ENCODE measurements around the gene TMX1.
A peak's percentile ranks its signal among the peaks of the same experiment; 100 is the strongest.
"Not testable (repeated sequence)": the region's sequence is repeated elsewhere in the genome, so short reads cannot be mapped to it uniquely, and the experiment has no call there.

Gene TMX1, protein sequence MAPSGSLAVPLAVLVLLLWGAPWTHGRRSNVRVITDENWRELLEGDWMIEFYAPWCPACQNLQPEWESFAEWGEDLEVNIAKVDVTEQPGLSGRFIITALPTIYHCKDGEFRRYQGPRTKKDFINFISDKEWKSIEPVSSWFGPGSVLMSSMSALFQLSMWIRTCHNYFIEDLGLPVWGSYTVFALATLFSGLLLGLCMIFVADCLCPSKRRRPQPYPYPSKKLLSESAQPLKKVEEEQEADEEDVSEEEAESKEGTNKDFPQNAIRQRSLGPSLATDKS

DNA sequence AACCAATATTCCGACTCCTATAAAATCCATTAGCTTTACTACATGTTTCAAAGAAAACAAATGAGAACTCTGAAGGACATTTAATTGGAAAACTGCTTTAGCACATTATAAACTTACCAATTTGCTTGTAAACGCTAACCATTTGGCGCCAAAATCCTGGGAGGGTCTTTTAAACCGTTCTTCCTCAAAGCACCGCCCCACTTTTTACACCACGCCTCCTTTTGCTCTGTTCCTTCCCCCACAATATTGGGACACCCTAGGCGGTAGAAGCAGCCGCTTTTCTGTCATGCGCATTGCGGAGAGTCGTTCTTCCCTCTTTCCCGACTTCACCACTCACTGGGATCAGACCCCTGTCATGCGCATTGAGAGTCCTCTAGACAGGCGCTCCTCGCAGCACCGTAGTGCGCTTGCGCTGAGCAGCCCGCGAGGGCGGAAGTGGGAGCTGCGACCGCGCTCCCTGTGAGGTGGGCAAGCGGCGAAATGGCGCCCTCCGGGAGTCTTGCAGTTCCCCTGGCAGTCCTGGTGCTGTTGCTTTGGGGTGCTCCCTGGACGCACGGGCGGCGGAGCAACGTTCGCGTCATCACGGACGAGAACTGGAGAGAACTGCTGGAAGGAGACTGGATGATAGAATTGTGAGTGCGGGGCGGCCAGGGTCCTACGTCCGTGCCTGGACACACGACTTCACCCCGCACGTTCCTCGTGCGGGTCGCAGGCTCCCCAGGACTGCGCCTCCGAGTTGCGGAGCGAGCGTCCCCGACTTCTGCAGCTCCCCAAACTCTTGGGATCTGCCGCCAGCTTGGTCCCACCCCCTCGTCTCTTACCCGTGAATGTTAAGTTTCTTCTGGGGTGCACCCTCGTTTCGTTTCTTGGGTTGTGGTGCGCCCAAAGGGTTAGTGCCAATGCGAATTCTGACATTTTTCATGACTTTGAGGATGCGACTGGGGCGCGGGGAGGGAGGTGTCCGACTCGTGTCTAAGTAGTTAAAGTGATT, at the start of gene TMX1:
TMX1 (plus strand) TSS at position 435 of the 991 bp plus-strand sequence; CDS start at position 481, 46 bp downstream.
- DNase-seq (ENCODE audit: low read depth in 2 of 3, low spot score in 1 of 3): peak; percentile 86 to 90 (median 86)

DNA sequence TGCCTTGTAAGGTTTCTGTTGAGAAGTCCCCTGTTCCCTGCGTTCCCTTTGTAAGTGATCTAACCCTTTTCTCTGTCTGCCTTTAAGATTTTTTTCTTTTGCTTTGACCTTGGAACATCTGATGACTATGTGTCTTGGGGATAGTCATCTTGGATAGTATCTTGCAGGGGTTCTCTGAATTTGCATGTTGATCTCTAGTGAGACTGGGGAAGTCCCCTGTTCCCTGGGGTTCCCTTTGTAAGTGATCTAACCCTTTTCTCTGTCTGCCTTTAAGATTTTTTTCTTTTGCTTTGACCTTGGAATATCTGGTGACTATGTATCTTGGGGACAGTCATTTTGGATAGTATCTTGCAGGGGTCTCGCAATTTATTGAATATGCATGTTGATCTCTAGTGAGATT, 38.2 kb upstream of the TMX1 start:
- no peak for DNase-seq (ENCODE audit: low read depth in 2 of 3, low spot score in 1 of 3)

DNA sequence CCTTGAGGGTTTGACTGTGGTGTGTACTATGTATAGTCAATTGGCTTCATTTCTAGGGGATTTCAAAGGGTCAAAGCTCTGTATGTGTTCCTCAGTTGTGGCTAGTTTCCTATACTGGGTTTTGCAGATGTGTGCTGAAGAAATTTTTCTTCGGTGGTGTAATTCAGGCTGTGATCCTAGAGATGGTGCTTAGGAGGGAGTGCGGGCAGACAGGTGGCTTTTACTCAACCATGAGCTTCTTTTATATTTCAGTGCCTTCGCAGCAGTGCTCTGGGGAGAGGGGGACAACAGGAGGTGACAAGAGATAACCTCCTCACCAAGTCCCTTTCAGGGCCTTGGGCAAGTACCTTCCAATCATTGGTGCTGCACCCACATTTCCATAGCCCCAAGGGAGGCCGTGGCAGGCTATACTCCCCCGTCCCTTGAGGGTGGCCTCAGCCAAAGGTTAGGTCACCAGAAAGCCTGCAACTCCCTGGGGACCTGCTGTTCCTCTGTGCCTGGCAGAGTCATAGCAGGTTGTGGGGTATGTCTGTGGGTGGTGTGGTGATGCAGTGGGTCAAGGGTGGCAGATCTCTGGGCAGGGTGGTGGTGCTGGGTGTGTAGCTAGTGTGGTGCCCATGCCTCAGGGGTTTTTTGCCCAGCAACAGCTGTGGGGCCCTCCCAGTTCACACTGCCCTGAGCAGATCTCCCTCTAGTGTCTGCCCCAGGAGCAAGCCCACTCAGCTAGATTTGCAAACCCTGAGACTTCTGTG, 37.0 kb upstream of the TMX1 start:
- no peak for DNase-seq (ENCODE audit: low read depth in 2 of 3, low spot score in 1 of 3)

DNA sequence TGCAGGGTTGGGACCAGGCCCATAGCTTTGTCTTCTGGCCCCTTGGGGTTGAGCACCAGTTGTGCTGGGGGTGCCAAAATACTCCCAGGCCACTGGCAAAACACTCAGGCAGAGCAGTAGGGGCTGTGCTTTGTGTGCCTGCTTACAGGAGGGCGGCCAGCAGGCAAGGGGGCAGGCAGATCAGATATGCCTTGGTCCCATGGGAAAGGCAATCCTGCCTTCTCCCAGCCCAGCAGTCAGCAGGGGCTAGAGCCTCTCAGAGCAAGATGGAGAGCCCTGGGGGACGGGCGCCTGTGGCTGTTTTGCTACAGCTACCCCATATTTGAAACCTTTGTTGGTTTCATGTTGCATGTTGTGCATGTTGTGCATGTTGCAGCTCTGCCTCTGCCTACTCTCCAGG, 36.2 kb upstream of the TMX1 start:
- DNase-seq (ENCODE audit: low read depth in 2 of 3, low spot score in 1 of 3): no peak

DNA sequence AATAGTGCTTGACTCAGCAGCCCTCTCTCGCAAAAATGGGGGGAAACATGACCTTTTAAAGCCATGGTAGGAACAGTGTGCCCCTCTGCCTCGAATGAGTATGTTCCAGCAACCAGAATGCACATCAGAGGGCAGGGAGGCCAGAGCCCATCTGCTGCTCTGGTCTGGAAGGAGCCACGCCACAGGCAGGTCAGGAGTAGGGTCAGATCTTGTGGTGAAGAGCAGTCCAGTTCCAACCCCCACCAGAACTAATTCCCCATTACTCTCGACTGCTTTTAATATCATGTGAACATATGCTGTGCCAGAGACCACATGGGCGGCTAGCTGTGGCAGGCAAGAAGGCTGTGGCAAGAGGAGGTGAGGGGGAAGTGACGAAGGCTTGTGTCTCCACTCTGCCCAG, 34.6 kb upstream of the TMX1 start:
- DNase-seq (ENCODE audit: low read depth in 2 of 3, low spot score in 1 of 3): no peak

DNA sequence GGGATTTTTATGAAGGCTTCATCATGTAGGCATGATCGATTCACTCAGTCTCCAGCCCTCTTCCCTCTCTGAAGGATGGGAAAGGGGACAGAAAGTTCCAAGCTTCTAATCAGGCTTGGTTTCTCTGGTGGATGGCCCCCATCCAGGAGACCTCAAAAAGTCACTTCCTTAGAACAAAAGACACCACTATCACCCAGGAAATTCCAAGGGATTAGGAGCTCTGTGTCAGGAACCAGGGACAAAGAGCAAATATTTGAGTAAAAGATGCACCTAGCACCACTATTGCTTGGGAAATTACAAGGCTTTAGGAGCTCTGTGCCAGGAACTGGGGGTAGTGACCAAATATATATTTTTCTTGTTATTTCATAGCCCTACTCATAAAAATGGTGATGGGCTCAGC, 33.6 kb upstream of the TMX1 start:
- DNase-seq (ENCODE audit: low read depth in 2 of 3, low spot score in 1 of 3): no peak

DNA sequence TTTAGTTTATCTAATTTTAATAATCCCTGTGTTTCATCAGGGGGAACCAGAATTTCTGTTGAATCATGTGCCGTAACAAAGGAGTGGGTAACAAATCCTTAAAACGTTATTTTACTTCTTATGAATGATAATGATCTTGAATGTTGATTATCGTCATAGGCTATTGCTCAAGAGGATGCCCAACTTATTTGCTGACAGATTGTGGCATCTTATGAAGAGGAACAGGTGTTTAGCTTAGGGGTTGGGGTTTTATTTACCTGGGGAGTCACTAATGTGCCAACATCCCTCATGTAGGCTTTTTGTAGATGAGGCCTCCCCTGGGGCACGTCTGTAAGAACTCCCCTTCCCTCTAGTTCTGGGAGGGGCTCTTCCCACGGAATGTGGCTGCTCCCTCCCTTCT, 32.4 kb upstream of the TMX1 start:
- DNase-seq (ENCODE audit: low read depth in 2 of 3, low spot score in 1 of 3): no peak

DNA sequence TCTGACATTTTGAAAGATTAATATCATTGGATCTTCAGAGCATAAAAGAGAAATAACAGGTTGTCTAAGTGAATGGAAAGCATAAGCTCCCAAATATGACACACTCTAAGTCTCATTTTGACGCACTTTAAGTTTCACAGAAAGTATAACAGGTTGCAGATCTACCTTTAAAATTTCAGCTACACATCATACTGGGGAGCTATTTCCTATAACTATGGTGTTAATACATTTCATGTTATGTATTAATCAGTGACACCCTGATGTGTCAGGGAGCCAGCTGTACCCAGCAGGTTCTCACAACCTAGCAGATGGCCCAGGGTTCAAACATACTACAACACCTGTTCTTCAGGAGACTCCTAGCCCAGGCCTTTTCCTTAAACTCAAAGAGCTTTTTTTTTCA, 31.1 kb upstream of the TMX1 start:
- no peak for DNase-seq (ENCODE audit: low read depth in 2 of 3, low spot score in 1 of 3)

DNA sequence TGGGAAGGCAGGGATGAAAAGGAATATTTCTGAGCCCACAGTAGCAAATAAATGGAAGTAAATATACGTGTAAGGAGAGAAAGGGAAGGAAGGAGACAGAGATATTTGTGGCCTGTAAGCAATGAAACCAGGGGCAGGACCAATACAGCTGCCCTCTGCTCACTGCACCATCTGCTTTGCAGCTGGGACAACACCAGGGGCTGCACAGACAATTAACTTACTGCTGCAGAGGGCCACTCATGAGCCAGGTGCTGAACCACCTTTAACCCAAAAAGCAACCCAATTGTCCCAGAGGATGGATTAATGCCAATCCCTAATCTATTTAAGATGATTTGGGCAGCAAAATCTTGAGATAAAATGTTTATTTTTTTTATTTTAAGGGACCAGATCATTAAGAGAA, 30.6 kb upstream of the TMX1 start:
- no peak for DNase-seq (ENCODE audit: low read depth in 2 of 3, low spot score in 1 of 3)

DNA sequence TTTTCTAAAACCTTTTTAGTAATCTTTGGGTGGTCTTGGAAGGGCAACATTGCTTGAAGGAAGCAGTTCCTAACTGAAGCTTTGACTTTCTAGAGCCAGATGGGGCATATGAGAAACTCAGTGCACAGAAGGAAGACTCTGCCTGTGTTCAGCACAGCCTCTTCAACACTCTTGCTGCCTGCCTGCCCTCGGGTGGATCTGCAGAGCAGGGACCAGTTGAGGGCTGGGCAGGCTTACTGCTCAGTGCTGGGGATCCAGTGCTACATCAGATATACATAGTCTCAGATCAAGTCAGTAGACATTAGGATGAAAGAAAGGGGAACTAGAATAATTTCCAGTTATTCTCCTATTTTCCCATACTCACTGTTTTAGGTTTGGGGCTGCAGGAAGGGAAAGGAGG, 29.5 kb upstream of the TMX1 start:
- DNase-seq (ENCODE audit: low read depth in 2 of 3, low spot score in 1 of 3): no peak

DNA sequence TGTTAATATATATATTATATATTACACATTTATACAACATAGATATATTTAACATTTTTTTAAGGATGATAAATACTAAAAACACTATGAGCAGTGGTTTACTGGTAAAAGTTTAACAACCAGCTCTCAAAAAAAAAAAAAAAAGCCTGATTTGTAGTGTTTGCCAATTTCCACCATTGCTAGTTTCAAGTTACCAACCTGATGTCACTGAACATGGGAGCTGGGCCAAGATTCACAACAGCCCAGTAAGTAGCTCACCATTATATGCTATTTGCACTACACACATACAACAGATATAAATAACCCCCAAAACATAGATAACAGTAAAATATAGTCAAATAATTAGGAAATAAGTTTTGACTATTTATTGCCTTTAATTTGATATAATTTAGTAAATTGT, 28.9 kb upstream of the TMX1 start:
- no peak for DNase-seq (ENCODE audit: low read depth in 2 of 3, low spot score in 1 of 3)

DNA sequence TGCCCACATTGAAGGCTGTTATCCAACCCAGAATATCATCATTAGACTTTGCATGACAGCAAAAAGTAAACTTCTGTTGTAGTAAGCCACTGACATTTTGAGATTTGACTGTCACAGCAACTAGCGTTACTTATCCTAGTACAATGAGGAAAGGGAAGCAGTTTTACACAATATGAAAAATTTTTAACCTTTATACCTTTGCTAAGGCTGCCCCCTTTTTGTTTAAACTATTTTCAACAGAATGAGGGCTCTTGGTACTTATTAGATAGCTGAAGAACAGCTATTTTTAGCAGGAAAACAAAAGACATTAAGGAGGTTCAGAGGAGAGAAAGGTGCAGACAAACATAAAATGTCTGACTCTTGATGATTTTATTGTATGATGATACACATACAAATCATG, 23.4 kb upstream of the TMX1 start:
- no peak for DNase-seq (ENCODE audit: low read depth in 2 of 3, low spot score in 1 of 3)

DNA sequence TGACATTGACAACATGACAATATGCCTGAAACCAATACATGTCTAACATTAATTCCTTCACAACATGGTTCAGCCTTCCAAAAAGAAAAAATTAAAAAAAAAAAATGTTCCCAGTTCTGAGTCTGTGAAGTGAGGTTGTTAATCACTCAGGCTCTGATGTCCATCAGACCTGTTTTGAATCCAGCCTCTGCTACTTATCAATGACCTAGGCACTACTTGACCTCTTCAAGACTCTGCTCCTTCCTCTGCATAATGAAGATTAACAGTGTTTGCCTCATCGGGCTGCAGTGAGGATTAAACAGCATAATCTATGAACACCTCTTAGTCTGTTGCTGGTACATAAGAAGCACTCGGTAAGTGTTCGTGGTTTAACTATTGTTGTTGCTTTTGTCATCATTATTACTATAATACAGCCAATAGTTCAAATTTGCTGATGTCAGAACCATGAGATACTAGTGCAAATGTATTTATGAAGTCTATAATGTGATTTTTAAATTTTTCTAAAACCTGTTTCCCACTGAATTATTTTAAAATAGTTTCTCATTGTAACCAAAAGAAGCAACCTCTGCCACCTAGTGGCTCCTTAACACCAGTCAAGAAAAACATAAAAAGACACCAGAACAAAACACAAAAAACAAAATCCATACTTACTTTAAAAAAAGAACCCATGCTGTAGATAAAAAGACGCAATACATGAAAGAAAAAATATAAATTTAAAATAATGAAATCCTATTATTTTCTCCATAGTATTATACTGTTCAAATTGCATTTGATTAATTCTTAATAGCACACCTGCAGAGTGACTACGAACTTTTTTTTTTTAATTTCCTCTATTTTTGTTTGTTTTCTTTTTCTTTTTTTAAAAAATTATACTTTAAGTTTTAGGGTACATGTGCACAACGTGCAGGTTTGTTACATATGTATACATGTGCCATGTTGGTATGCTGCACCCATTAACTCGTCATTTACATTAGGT, 20.3 kb upstream of the TMX1 start:
- DNase-seq (ENCODE audit: low read depth in 2 of 3, low spot score in 1 of 3): no peak

DNA sequence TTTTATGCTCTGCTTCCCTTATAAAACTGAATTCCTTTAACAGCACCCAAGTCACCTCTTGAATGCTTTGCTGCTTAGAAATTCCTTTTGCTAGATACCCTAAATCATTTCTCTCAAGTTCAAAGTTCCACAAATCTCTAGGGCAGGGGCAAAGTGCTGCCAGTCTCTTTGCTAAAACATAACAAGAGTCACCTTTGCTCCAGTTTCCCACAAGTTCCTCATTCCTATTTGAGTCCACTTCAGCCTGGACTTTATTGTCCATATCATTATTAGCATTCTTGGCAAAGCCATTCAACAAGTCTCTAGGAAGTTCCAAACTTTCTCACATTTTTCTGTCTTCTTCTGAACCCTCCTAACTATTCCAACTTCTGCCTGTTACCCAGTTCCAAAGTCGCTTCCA, 16.6 kb upstream of the TMX1 start:
- not testable (repeated sequence) for DNase-seq (ENCODE audit: low read depth in 2 of 3, low spot score in 1 of 3)

DNA sequence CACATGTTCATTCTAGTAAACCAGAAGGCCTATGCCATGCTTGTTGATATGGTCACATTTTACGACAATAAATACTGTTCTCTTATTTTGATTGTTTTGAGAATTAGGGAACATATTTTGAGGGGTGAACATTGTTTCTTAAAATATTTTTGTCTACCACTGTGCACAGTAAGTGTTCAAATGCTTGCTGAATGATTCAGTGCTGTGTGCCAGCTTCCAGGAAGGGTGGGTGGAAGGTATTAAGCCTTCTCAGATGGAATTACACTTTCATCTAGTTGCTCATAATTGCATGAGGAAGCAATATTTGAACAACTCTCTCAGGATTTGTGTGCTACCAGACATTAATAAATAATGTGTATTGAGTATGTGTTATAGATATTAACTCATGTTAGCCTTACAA, 15.5 kb upstream of the TMX1 start:
- DNase-seq (ENCODE audit: low read depth in 2 of 3, low spot score in 1 of 3): no peak

DNA sequence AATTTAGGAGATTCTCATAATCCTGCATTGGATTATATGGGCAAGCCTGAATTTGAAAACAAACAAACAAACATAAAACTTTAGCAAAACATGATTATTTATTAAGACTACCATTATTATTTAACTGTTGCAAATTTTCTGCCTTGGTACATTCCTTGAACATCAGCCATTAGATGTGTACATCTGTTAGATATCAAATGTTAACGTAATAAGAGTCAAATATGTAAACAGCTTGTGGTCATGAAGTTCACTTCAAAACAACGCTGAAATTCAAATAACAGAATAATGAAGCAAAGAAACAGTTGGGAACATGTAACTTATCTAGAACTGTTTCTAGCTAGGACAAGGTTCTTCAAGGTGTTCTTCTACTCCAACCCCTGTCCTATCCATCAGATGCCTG, 14.3 kb upstream of the TMX1 start:
- no peak for DNase-seq (ENCODE audit: low read depth in 2 of 3, low spot score in 1 of 3)

DNA sequence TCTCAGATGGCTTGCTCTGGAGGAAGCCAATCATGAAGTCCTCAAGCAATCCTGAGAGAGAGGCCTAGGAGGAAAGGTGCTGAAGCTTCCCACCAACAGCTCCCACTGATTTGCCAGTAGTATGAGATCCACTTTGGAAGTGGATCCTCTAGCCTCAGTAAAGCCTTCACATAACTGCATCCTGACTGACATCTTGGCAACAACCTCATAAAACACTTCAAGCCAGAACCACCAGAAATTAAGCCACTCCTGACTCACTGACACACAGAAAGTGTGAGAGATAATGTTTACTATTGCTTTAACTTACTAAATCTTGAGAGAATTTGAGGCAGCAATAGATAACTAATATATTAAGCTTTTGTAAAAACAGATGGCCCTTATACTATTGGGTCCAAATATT, 11.7 kb upstream of the TMX1 start:
- no peak for DNase-seq (ENCODE audit: low read depth in 2 of 3, low spot score in 1 of 3)

DNA sequence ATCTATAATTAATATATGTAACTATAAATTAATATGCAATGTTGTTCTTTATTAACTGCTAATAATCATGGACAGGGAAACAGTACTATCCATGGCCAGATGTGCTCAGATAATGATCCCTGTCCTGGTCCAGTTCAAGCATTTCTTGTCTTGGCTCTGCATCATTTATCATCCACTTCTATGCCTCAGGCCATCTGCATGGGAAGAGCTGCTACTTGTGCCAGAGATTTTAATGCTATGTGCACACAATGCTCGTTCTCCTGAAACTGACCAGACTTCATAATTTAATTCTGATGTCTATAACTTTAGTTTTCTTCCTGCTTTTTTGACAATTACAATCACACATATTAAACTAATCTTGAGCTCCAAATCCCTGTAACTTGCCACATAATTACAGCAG, 11.2 kb upstream of the TMX1 start:
- DNase-seq (ENCODE audit: low read depth in 2 of 3, low spot score in 1 of 3): no peak

DNA sequence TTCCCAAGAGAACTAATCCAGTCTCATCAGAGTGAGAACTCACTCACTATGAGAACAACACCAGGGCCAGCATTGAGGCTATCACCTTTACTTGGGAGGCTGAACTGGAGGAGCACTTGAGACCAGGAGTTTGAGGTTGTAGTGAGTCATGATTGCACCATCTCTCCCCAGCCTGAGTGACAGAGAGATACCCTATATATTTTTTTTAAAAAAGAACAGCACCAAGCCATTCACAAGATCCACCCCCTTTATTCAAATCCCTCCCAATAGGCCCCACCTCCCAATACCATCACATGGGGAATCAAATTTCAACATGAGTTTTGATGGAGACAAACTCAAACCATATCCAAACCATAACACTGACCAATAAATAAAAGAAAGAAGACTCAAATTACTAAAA, 3.7 kb upstream of the TMX1 start:
- DNase-seq (ENCODE audit: low read depth in 2 of 3, low spot score in 1 of 3): no peak

DNA sequence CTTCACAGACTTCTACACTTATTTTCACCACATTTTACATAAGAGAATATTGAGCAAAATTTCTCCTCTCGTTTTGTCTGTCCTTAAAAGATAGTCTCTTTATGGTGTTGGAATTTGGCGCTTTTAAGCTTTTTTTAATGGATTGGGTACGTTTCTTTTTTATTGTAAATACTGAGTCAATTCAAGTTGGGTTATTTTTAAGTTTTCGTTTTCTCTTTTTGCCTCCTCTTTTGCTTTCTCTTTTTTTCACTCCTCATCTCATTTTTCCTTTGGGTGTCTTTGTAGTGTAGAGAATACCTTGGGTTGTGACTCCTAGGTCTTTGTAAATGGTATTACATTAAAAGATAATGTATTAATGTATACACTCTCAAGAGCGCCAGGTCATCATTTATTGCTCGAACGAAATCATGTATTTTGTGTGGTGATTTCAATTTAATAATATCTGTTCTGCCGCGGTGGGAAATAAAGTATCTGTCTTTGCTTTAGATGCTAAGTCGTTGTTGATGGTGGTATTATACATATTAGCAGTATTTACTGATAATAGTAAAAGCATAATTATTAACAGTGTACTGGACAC, 845 bp downstream of the TMX1 start:
- no peak for DNase-seq (ENCODE audit: low read depth in 2 of 3, low spot score in 1 of 3)

Data from stimulated activated CD4-positive, alpha-beta T cell treated with anti-CD3 and anti-CD28 coated beads, Interleukin-12 subunit alpha, Interleukin-12 subunit beta, amount 100 ng/mL, for 48 hours (primary cell).